Measurements from ENCODE around the gene KRTAP3-3.
"Not testable (repeated sequence)": the region's sequence is repeated elsewhere in the genome, so short reads cannot be mapped to it uniquely, and the experiment has no call there.

Gene KRTAP3-3

GRCh38 chr17:41042953-41043352 is 49.0 kb upstream of the KRTAP3-3 start (continued):
- TF ChIP-seq POU6F1 (CRISPR knock-in tag; IDR thresholded peaks at IDR 0.05; ENCODE audit: borderline replicate concordance, low read depth): no peak
- no peak for TF ChIP-seq SNAI2 (CRISPR knock-in tag; IDR thresholded peaks at IDR 0.05)
- no peak for TF ChIP-seq ESRRG (CRISPR knock-in tag; IDR thresholded peaks at IDR 0.05)
- TF ChIP-seq OSR1 (CRISPR knock-in tag; IDR thresholded peaks at IDR 0.05): no peak
- TF ChIP-seq CSDC2 (CRISPR knock-in tag; IDR thresholded peaks at IDR 0.05): no peak
- no peak for TF ChIP-seq PATZ1 (CRISPR knock-in tag; IDR thresholded peaks at IDR 0.05; ENCODE audit: borderline replicate concordance)
- no peak for TF ChIP-seq ARNTL (CRISPR knock-in tag; IDR thresholded peaks at IDR 0.05; ENCODE audit: borderline replicate concordance, low read depth)
- TF ChIP-seq ZFP30 (CRISPR knock-in tag; IDR thresholded peaks at IDR 0.05): no peak
- no peak for TF ChIP-seq ZNF565 (CRISPR knock-in tag; conservative IDR thresholded peaks at IDR 0.05; ENCODE audit: low read depth)
- TF ChIP-seq ZC3H10 (CRISPR knock-in tag; IDR thresholded peaks at IDR 0.05): no peak
- TF ChIP-seq PPARA (CRISPR knock-in tag; IDR thresholded peaks at IDR 0.05; ENCODE audit: borderline replicate concordance): no peak
- TF ChIP-seq TOX (CRISPR knock-in tag; IDR thresholded peaks at IDR 0.05; ENCODE audit: borderline replicate concordance): no peak
- no peak for TF ChIP-seq ISL1 (CRISPR knock-in tag; IDR thresholded peaks at IDR 0.05)

GRCh38 chr17:41040783-41041571 is 47.0 kb upstream of the KRTAP3-3 start, which contains the start of gene KRTAP1-1:
KRTAP1-1 (minus strand) TSS chr17:41041450; CDS start chr17:41041397, 53 bp downstream.
- ATAC-seq: not testable (repeated sequence)

- no peak for TF ChIP-seq OSR1 (CRISPR knock-in tag; IDR thresholded peaks at IDR 0.05)
- TF ChIP-seq CREB5 (CRISPR knock-in tag; IDR thresholded peaks at IDR 0.05; ENCODE audit: low read depth): no peak
- TF ChIP-seq PPARA (CRISPR knock-in tag; IDR thresholded peaks at IDR 0.05; ENCODE audit: borderline replicate concordance): no peak
- no peak for TF ChIP-seq CSRNP3 (CRISPR knock-in tag; IDR thresholded peaks at IDR 0.05)
- no peak for TF ChIP-seq ZFP30 (CRISPR knock-in tag; IDR thresholded peaks at IDR 0.05)
- TF ChIP-seq TSHZ2 (CRISPR knock-in tag; IDR thresholded peaks at IDR 0.05): no peak
- TF ChIP-seq CSDC2 (CRISPR knock-in tag; IDR thresholded peaks at IDR 0.05): no peak
- no peak for TF ChIP-seq TCF4 (CRISPR knock-in tag; IDR thresholded peaks at IDR 0.05; ENCODE audit: borderline replicate concordance)
- TF ChIP-seq ZNF565 (CRISPR knock-in tag; conservative IDR thresholded peaks at IDR 0.05; ENCODE audit: low read depth): no peak
- no peak for ATAC-seq
These were observed 43.9 kb upstream of the KRTAP3-3 start for GRCh38 chr17:41037853-41038350.

- not testable (repeated sequence) for ATAC-seq
These were observed 40.5 kb upstream of the KRTAP3-3 start, which contains the start of gene KRTAP1-3 for GRCh38 chr17:41034346-41034935. KRTAP1-3 (minus strand) TSS chr17:41034874; CDS start chr17:41034821, 53 bp downstream.
